GM11168 (cell line): ENCODE results near the gene XYLT2.

Source experiments
- in situ Hi-C: fragments of 300-500 bp; cut with MboI; formaldehyde crosslinking; loops from one replicate; pipeline ENCODE4 v1.12.0; 2022; ENCODE audit warnings: low sequenced_read_pairs; ENCODE audit not compliant: unreplicated experiment

Gene XYLT2

GRCh38 chr17:50361561-50362480 is 15.9 kb downstream of the XYLT2 start:
- in situ Hi-C loops = no loop called here

GRCh38 chr17:50362661-50363060 is 16.7 kb downstream of the XYLT2 start:
- in situ Hi-C loops = no loop called here

- in situ Hi-C loops = no loop called here
These were observed 17.5 kb downstream of the XYLT2 start for GRCh38 chr17:50363217-50364060.

- in situ Hi-C loops = no loop called here
These were observed 18.1 kb downstream of the XYLT2 start for GRCh38 chr17:50364061-50364458.

- in situ Hi-C loops = no loop called here
These were observed 18.8 kb downstream of the XYLT2 start for GRCh38 chr17:50364715-50365114.

- in situ Hi-C loops = no loop called here
These were observed 19.2 kb downstream of the XYLT2 start for GRCh38 chr17:50365165-50365564.

GRCh38 chr17:50365649-50366393 is 19.9 kb downstream of the XYLT2 start:
- in situ Hi-C loops = no loop called here

GRCh38 chr17:50367401-50367800 is 21.5 kb downstream of the XYLT2 start:
- in situ Hi-C loops = no loop called here

GRCh38 chr17:50370052-50370451 is 24.1 kb downstream of the XYLT2 start:
- in situ Hi-C loops = no loop called here

- in situ Hi-C loops = no loop called here
These were observed 25.6 kb downstream of the XYLT2 start for GRCh38 chr17:50371526-50371925.

- in situ Hi-C loops = no loop called here
These were observed 26.4 kb downstream of the XYLT2 start for GRCh38 chr17:50372222-50372757.

GRCh38 chr17:50372758-50373556 is 27.0 kb downstream of the XYLT2 start, which contains the start of the genes EME1 and MRPL27:
Gene EME1 (plus strand): TSS chr17:50373229. CDS start chr17:50375209, 1,980 bp downstream.
Gene MRPL27 (minus strand): TSS chr17:50373184. CDS start chr17:50373170, 14 bp downstream.
- in situ Hi-C loops = no loop called here

- in situ Hi-C loops = no loop called here
These were observed 27.8 kb downstream of the XYLT2 start for GRCh38 chr17:50373705-50374104.

GRCh38 chr17:50375858-50376538 is 30.1 kb downstream of the XYLT2 start:
- in situ Hi-C loops = no loop called here

GRCh38 chr17:50379351-50380132 is 33.6 kb downstream of the XYLT2 start:
- in situ Hi-C loops = no loop called here

- in situ Hi-C loops = no loop called here
These were observed 34.7 kb downstream of the XYLT2 start for GRCh38 chr17:50380369-50381259.

- in situ Hi-C loops = no loop called here
These were observed 35.4 kb downstream of the XYLT2 start for GRCh38 chr17:50381260-50381815.
